Activated naive CD4-positive, alpha-beta T cell treated with anti-CD3 and anti-CD28 coated beads for 36 hours (primary cell): ENCODE results near the gene TBX10. TPM values are rescaled to one million over a fixed set of nuclear protein-coding genes. Genes with fewer than 3 reads are reported as not detected.
A peak's percentile ranks its signal among the peaks of the same experiment; 100 is the strongest.
"Not testable (repeated sequence)": the region's sequence is repeated elsewhere in the genome, so short reads cannot be mapped to it uniquely, and the experiment has no call there.

Experiments
- CTCF ChIA-PET: fragments of 350-600 bp; sonication (Branson Sonifier 250); formaldehyde crosslinking; loops from one replicate; lab custom pipeline; 2021; ENCODE audit warnings: antibody characterized with exemption; lab: Charles Lee
- DNase-seq: peaks from one replicate; pipeline ENCODE4 v3.0.0-alpha.2; 2020
- H3K27ac Mint-ChIP-seq: one replicate; pipeline ENCODE4 v1.8.0; 2021; ENCODE audit warnings: mild to moderate bottlenecking, mixed read lengths
- H3K27me3 Mint-ChIP-seq: one replicate; pipeline ENCODE4 v1.8.0; 2021; ENCODE audit warnings: low read depth, mixed read lengths
- H3K36me3 Mint-ChIP-seq: one replicate; pipeline ENCODE4 v1.8.0; 2021; ENCODE audit warnings: low read depth, mixed read lengths
- H3K4me1 Mint-ChIP-seq: one replicate; pipeline ENCODE4 v1.8.0; 2021; ENCODE audit warnings: low read depth, mixed read lengths
- H3K4me3 Mint-ChIP-seq: one replicate; pipeline ENCODE4 v1.8.0; 2021; ENCODE audit warnings: mild to moderate bottlenecking, moderate library complexity, mixed read lengths
- H3K9me3 Mint-ChIP-seq: one replicate; pipeline ENCODE4 v1.8.0; 2021; ENCODE audit warnings: mixed read lengths
- intact Hi-C: fragments of 100-400 bp; cut with micrococcal nuclease; formaldehyde crosslinking; loops from one replicate; pipeline ENCODE4 v1.15.1; 2023
- total RNA-seq, 2 experiments: library from RNA; stranded (reverse); gene quantifications; one replicate each; pipeline ENCODE4 v1.2.3, GENCODE V29; 2021

The TBX10 gene
- total RNA-seq, 2 experiments from 2014 or later = not detected

- intact Hi-C loops = loop anchor here (1.0 to 5.0 kb wide), 5 partner anchors 8 to 204 kb away; partner anchors contain the start of genes CDK2AP2, GSTP1, NUDT8 and PPP1CA
- Mint-ChIP-seq H3K9me3 (no peaks in the 10 kb centered on the region), H3K4me3 (peak within 1 kb of the TSS; percentile 90), H3K27ac (peak within 1 kb of the TSS; percentile 85), H3K4me1 (peaks cover 17% of the 10 kb centered on the region), H3K27me3 (peaks cover 6% of the 10 kb centered on the region), H3K36me3 (peaks cover 15% of the 10 kb centered on the region)
- CTCF ChIA-PET = no interaction called here
- DNase-seq = peak; percentile 97
Observed at GRCh38 chr11:67606492-67607295, 32.9 kb downstream of the TBX10 start, which contains the start of gene NDUFV1. TSS of gene NDUFV1 (plus strand) at chr11:67606936. CDS start at chr11:67607005, 69 bp downstream.

- no peak for DNase-seq
- Mint-ChIP-seq H3K9me3 (no peaks in the 10 kb centered on the region), H3K36me3 (peaks cover 15% of the 10 kb centered on the region), H3K4me1 (peaks cover 17% of the 10 kb centered on the region), H3K4me3 (peak overlapping the region; percentile 90), H3K27ac (peak overlapping the region; percentile 71), H3K27me3 (peaks cover 9% of the 10 kb centered on the region)
- CTCF ChIA-PET = no interaction called here
- intact Hi-C loops = loop anchor here (1.0 to 5.0 kb wide), 5 partner anchors 8 to 204 kb away; partner anchors contain the start of genes CDK2AP2, GSTP1, NUDT8 and PPP1CA
Observed at GRCh38 chr11:67606093-67606491, 33.5 kb downstream of the TBX10 start.

GRCh38 chr11:67605231-67606011, 34.1 kb downstream of the TBX10 start:
- Mint-ChIP-seq H3K4me1 (peaks cover 17% of the 10 kb centered on the region), H3K27me3 (peaks cover 15% of the 10 kb centered on the region), H3K27ac (no peak overlapping the region), H3K36me3 (peaks cover 15% of the 10 kb centered on the region), H3K4me3 (peak overlapping the region; percentile 61), H3K9me3 (no peaks in the 10 kb centered on the region)
- CTCF ChIA-PET = no interaction called here
- no peak for DNase-seq
- intact Hi-C loops = loop anchor here (1.0 to 5.0 kb wide), 5 partner anchors 9 to 203 kb away; partner anchors contain the start of genes CDK2AP2, GSTP1, NUDT8 and PPP1CA

GRCh38 chr11:67604815-67605214, 34.7 kb downstream of the TBX10 start:
- Mint-ChIP-seq H3K4me1 (peaks cover 20% of the 10 kb centered on the region), H3K36me3 (peaks cover 13% of the 10 kb centered on the region), H3K27ac (no peak overlapping the region), H3K27me3 (peaks cover 20% of the 10 kb centered on the region), H3K9me3 (no peaks in the 10 kb centered on the region), H3K4me3 (peak overlapping the region; percentile 34)
- CTCF ChIA-PET = no interaction called here
- intact Hi-C loops = loop anchor here (5.0 kb wide), 1 partner anchor 203 kb away; the partner anchor contains the start of genes PPP1CA and TBC1D10C
- no peak for DNase-seq

GRCh38 chr11:67604119-67604518, 35.4 kb downstream of the TBX10 start:
- H3K27ac Mint-ChIP-seq, DNase-seq, intact Hi-C loops, CTCF ChIA-PET, H3K9me3 Mint-ChIP-seq, H3K4me3 Mint-ChIP-seq, H3K36me3 Mint-ChIP-seq: not testable (repeated sequence)
- peaks cover 20% of the 10 kb centered on the region for H3K4me1 Mint-ChIP-seq
- peaks cover 20% of the 10 kb centered on the region for H3K27me3 Mint-ChIP-seq

- intact Hi-C loops = no loop called here
- CTCF ChIA-PET = no interaction called here
- H3K9me3 Mint-ChIP-seq = peaks cover 3% of the 10 kb centered on the region
- H3K36me3 Mint-ChIP-seq = no peaks in the 10 kb centered on the region
- no peak for DNase-seq
- H3K27ac Mint-ChIP-seq = no peak overlapping the region
- no peak overlapping the region for H3K4me3 Mint-ChIP-seq
- peaks cover 3% of the 10 kb centered on the region for H3K4me1 Mint-ChIP-seq
- peaks cover 20% of the 10 kb centered on the region for H3K27me3 Mint-ChIP-seq
Observed at GRCh38 chr11:67601098-67601497, 38.5 kb downstream of the TBX10 start.

- Mint-ChIP-seq H3K27ac (no peak overlapping the region), H3K36me3 (no peaks in the 10 kb centered on the region), H3K9me3 (peaks cover 3% of the 10 kb centered on the region), H3K4me1 (peaks cover 3% of the 10 kb centered on the region), H3K27me3 (peaks cover 20% of the 10 kb centered on the region), H3K4me3 (no peak overlapping the region)
- intact Hi-C loops = no loop called here
- CTCF ChIA-PET = no interaction called here
- DNase-seq = no peak
Observed at GRCh38 chr11:67600324-67601029, 39.1 kb downstream of the TBX10 start.

- CTCF ChIA-PET = no interaction called here
- no peak for DNase-seq
Observed at GRCh38 chr11:67599149-67599548, 40.4 kb downstream of the TBX10 start.

GRCh38 chr11:67597963-67598362, 41.6 kb downstream of the TBX10 start:
- CTCF ChIA-PET = interaction anchor here (0.7 kb wide), 1 partner anchor 45 kb away, joined by 3 read pairs; no protein-coding TSS in a partner anchor
- H3K4me1 Mint-ChIP-seq, intact Hi-C loops, H3K9me3 Mint-ChIP-seq, H3K27ac Mint-ChIP-seq, DNase-seq, H3K4me3 Mint-ChIP-seq, H3K36me3 Mint-ChIP-seq: not testable (repeated sequence)
- peaks cover 18% of the 10 kb centered on the region for H3K27me3 Mint-ChIP-seq

More at GRCh38 chr11:67599149-67599548, 40.4 kb downstream of the TBX10 start:
- peaks cover 3% of the 10 kb centered on the region for H3K4me1 Mint-ChIP-seq
- H3K36me3 Mint-ChIP-seq = no peaks in the 10 kb centered on the region
- peaks cover 3% of the 10 kb centered on the region for H3K9me3 Mint-ChIP-seq
- H3K27ac Mint-ChIP-seq = no peak overlapping the region
- no peak overlapping the region for H3K4me3 Mint-ChIP-seq
- peaks cover 19% of the 10 kb centered on the region for H3K27me3 Mint-ChIP-seq
- intact Hi-C loops = no loop called here

- H3K4me3 Mint-ChIP-seq, CTCF ChIA-PET: not testable (repeated sequence)
Observed at GRCh38 chr11:67597458-67597857, 42.1 kb downstream of the TBX10 start.

GRCh38 chr11:67596753-67597300, 42.7 kb downstream of the TBX10 start:
- intact Hi-C loops = no loop called here
- H3K27me3 Mint-ChIP-seq = peaks cover 15% of the 10 kb centered on the region
- no peak overlapping the region for H3K27ac Mint-ChIP-seq
- H3K9me3 Mint-ChIP-seq = peaks cover 3% of the 10 kb centered on the region
- no peak for DNase-seq
- H3K36me3 Mint-ChIP-seq = no peaks in the 10 kb centered on the region
- no peak overlapping the region for H3K4me3 Mint-ChIP-seq
- CTCF ChIA-PET = interaction anchor here (0.7 kb wide), 1 partner anchor 35 kb away, joined by 4 read pairs; no protein-coding TSS in a partner anchor
- peaks cover 3% of the 10 kb centered on the region for H3K4me1 Mint-ChIP-seq

More at GRCh38 chr11:67597458-67597857, 42.1 kb downstream of the TBX10 start:
- H3K36me3 Mint-ChIP-seq, DNase-seq, intact Hi-C loops, H3K9me3 Mint-ChIP-seq, H3K4me1 Mint-ChIP-seq, H3K27ac Mint-ChIP-seq: not testable (repeated sequence)
- H3K27me3 Mint-ChIP-seq = peaks cover 15% of the 10 kb centered on the region
